Hematopoietic multipotent progenitor cell treated with erythropoietin and hydrocortisone succinate and interleukin-3 and kit ligand, for 4 days (in vitro differentiated cells): ENCODE results near the gene HDHD5.

Experiments used
- DNase-seq: peaks from one replicate; pipeline ENCODE4 v3.0.0-alpha.2; 2015

The HDHD5 gene

GRCh38 chr22:17158568-17159503 lies at the start of gene HDHD5:
HDHD5 (minus strand) TSS chr22:17159277; CDS start chr22:17159251, 26 bp downstream.
- DNase-seq = peak; percentile 89

DNA sequence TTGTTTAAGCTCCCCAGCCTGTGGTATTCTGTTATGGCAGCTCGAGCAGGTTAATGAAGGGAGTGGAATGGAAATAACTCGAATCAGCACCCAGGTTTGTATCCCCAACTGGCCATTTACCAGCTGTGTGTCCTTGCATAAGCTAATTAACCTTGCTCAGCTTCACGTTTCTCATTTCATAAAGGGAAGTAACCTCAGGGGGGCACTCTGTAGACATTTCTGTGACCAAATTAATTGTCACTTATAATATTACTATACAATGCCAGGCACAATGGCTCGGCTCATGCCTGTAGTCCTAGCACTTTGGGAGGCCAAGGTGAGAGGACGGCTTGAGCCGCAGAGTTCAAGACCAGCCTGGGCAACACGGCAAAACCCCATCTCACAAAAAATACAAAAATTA lies 46.4 kb upstream of the HDHD5 start:
- DNase-seq = peak; percentile 53

DNA sequence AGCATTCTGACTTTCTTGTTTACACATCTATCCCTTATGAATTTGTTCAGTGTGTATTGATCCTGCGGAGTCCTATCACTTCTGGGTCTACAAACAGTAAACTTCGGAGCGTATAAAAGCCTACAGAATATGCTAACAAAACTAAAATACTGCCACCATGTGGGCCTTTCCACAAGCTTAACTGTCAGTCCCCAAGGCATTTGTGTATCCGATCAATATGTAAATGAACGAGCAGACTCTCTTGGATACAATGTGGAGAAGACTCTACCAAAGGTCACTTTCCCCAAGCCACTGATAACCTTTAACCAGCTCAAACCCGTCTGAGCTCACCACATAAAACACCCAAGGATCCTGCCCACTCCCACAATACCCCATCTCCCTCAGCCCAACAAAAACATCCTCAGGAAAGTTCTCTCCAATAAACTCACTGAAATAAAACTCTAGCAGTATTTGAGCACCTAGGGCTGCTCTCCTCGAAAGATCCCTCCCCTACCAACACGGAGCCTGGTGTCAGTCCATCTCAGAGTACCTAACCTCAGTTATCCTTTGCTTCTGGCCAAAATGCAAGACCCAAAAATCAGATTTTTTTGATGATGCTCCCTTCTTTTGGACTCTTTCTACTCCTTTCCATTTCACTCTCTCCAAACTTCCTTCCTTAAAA lies 42.3 kb upstream of the HDHD5 start:
- no peak for DNase-seq

DNA sequence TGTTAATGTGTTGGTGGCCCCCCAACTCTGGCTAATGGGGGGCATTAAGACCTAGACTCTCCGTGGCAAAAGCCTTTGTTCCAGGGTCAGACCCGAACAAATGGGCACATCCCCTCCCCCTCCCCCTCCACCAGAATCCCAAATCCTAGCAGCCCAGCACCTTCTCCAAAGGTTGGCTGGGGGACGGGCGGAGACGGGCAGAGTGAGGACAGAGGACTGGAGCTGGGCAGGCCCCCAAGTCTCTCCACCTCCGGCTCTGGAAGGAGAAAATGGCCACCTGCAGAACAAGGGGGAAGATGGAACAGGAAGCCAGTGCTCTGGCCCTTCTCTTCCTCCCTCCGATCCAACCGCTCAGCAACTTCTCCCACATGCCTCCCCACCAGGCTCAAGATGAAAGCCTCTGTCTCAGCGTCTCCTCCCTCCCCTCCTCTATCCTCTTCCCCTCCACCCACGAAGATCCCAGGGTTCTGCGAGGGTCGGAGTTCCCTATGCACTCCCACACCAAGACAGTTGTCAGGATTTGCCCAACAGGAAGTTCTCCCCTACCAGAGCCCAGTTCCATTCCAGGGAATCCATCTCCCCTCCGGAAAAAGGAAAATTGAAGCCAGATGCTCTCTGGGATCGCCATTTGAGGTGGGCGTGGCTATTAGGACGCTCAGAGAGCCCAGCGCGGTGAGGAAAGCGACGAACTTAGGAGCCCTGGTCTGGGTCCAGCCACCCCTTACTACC lies 40.1 kb upstream of the HDHD5 start:
- DNase-seq = no peak

DNA sequence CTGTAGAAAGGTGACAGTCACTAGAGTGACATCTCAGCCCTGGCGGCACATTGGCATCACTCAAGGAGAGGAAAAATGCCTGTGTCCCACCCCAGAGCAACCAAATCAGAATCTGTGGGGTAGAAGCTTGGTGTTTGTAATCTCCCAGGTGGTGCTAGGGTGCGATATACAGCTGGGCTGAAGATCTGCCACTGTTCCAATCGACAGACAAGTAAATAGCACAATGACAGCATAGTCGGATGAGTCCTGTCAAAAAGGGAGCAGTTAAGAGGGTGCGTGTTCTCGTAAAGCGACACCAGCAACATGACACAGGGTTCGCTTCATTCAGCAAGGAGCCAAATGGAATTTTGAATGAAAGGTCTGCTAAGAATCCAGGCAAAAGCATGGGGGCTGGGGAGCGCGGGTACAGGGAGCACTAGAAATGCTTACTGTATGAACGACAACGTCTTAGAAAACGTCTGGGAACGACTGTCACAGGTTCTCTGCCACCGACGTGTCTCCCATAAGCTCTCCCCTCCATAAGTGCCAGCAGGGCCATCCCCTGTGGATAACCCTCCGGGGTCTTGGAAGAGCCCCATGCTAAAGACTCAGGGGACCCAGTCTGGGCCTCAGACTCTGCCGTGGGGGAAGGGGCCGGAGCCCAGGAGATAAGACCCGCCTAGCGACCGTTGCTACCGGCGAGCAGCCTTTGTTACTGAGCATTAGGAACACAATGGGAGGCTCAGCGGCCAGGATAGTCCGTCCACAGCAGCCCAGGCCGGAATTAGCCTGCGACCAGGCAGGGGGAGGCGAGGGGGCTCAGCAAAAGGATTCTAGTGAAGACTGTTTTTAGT lies 39.3 kb upstream of the HDHD5 start:
- DNase-seq = no peak

DNA sequence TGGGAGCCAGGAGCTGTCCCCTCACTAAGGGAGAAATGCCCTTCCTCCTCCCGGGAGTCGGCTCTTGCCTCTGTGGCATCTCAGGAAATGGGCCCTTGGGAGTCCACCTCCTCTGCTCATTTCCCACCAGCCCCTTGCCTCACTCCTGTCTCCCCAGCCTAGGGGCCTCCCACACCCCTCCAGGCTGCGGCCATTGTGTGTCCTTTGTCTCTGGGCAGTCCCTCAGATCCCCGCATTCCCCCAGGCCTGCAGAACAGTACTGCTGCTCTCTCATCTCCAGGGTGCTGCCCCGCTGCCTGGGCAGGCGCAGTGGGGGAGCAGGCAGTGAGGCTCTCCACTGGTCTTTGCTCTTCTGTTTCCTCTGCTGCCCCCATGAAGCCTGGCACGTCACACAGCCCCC lies 35.1 kb upstream of the HDHD5 start:
- no peak for DNase-seq

DNA sequence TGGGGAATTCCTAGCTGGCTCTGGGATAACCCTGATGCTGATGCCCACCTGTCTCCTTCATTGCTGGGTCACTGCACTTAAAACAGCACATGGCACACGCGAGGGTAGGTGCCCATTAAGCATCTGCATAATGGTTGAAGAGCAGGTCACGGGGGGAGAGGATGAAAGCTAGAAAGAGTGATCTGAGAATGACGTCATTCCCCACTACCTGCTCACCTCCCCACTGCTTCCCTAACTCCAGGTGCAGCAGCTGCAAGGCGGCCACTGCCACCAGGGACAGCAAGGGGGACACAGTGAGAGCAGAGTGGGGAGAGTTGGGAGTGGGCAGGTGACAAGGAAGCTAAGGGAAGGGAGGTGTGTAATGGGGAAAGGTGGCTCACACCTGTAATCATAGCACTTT lies 33.1 kb upstream of the HDHD5 start:
- no peak for DNase-seq

DNA sequence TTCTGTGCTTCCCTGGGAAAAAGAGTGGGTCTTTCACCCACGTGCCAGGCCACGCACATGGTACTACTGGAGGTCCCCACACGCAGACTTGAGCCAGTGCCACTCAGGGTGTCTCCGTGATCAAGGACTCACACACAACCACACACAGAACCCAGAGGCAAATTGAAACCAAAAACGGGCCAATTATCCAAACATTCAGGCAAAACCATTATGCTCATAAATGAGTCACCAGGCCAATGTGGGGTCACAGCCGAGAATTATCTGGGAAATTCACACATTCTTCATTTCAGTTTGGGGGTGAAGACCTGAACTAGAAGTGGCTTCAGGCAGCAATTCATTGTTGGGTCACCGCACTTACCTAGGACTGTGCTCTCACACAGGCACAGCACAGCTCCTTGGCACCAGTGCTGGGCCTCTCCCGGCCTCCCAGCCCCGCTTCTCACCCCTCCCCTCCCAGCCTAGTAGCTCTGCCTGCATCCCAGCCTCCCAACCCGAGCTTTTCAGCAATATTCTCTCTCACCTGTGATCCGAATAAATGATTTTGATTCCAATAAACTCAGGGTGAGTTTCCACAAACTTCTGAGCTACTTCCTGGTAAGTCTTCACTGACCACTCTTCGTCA lies 32.2 kb upstream of the HDHD5 start:
- DNase-seq = no peak

DNA sequence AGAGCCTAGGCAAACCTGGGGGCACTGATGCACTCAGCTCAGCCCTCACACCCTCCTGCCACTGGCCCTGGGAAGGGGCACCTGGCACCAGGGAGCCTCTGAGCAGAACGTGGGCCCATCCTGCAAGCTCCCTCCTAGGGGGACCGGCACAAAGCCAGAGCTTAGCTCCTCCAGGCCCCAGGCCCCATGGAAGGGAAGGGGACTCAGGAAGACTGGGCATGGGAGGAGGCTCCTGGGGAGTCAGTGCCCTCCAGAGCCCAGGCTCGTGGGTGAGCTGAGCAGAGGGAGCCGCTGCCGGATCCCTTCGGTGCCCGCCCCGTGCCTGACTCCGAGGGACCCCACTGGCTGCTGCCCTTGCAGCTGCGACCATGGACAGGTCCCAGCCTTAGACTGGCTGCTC lies 31.6 kb upstream of the HDHD5 start:
- no peak for DNase-seq

DNA sequence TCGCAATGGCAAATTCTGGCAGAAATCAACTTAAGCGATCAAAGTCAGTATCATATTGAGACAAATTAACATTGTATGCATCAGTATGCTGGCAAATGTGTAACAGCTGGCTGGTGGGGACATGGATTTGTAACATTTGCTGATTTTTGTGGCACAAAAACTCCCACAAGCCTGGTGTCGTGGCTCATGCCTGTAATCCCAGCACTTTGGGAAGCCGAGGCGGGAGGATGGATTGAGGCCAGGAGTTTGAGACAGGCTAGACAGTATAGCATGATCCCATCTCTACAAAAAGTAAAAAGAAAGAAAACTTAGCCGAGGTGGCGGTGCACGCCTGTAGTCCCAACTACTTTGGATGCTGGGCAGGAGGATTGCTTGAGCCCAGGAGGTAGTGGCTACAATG lies 17.6 kb upstream of the HDHD5 start:
- DNase-seq = no peak

DNA sequence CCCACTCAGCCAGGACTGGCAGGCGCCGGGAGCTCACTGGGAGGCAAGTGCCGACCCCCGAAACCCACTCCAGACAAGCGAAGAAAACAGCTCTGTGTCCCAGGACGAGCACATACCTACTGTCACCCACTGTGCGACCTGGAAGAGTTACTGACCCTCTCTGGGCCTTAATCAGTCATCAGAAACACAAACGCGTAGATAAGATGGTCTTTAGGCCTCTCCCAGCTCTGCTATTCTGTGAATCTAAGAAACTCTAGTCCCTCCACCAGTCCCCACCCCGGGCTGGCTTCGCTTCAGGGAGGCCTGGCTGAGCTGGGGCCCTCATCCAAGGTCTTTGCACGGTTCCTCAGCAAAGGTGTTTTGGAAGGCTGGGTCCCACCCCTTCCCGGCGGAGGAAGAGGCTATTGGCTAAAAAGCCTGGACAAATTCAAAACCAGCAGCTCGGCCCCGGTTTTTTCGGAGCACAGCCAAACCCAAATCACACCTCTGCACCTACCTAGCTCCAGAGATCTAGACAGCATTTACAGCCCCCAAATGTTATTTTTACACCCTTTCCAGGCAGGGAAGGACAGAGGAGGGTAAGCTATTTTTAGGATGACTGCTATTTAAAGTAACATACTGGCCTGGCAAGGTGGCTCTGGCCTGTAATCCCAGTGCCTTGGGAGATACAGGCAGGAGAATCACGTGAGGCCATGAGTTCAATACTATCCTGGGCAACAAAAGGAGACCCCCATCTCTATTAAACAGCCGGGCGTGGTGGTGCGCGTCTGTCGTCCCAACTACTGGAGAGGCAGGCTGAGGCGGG lies 13.2 kb upstream of the HDHD5 start:
- DNase-seq = no peak

GRCh38 chr22:17171153-17172028 lies 12.3 kb upstream of the HDHD5 start:
- peak; percentile 95 for DNase-seq

DNA sequence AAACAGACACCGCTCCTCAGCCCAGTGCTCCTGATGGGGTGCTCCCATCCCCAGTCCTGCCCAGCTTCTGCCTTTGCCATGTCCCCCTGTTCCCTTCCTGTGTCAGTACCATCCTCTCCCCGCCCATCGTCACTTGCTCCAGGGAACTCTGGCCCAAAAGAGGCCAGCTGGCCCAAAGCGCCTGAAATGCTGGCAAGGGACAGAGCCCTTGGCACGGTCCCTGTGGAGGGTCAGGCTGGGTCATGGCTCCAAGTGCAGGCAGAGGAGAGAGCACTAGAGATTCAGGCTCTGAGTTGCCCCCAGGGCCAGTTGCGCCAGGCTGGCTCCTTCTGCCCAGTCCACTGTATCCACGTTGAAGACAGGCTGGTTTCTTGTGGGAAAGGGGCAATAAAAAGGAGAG lies 8.4 kb upstream of the HDHD5 start:
- no peak for DNase-seq

DNA sequence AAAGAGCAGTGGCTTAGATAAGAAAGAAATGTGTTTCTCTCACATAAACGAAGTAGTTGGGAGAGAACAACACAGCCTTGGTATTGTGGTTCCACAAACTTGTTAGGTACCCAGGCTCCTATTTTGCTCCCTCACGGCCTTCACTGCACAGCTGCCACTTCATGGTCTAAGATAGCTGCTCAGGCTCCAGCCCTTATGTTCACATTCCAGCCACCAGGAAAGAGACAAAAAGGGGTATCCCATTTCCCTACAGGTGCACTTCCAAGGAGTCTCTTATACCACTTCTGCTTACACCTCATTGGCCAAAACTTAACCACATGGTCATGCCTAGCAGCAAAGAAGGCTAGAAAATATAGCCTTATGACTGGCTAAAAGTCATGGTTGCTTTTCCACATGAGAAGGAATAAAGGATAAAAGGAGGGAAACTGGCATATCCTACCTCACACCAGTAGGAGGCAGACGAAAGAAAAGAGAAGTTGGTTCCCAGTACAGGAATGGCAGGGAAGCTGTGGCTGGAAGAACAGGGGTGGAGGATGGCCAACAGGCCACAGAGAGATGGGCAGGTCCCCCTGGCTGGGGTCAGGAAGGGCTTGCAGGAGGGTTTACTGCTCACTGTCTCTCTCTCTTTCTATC lies 5.4 kb upstream of the HDHD5 start:
- DNase-seq = no peak

DNA sequence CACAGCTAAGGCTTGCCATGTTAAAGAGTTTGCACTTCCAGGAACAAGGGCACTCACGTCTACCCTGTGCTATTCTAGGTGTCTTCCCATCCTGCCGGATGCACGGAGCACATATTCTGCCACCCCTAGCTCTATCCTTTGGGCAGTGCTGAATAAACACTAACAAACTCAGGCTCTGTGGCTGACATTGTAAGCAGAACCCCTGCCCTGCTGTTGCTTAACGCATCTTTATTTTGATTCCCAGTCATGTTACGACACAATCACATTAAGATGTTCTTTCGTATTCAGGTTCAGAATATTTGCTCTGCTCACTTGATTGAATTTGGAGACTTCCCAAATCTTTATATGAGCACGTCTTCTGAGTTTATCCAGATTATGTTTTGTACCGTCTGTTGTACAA lies 3.7 kb upstream of the HDHD5 start:
- DNase-seq = no peak

GRCh38 chr22:17161991-17162390 lies 2.9 kb upstream of the HDHD5 start:
- no peak for DNase-seq

DNA sequence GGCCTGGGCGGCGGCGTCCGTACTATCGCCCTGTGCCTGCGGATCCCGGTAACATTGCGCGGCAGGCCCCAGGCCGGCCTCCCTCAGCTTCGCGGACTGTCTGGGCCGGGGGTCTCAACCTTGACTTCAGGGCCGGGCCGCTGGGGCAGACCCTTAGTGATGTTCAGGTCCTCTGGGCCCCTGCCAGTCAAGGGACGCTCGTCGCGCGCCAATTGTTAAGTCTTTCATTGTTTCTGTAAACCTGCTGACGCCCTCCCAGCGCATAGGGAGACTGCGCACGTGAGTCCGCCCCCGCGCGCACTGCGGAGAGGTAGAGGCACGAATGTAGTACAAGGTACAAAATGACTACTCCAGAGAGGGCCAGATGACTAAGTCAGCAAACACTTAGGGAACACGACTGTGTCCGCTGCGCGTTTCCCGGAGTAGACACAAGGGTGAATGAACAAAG lies 451 bp upstream of the HDHD5 start:
- peak; percentile 28 for DNase-seq

- no peak for DNase-seq
These were observed 905 bp downstream of the HDHD5 start for GRCh38 chr22:17158176-17158567.

DNA sequence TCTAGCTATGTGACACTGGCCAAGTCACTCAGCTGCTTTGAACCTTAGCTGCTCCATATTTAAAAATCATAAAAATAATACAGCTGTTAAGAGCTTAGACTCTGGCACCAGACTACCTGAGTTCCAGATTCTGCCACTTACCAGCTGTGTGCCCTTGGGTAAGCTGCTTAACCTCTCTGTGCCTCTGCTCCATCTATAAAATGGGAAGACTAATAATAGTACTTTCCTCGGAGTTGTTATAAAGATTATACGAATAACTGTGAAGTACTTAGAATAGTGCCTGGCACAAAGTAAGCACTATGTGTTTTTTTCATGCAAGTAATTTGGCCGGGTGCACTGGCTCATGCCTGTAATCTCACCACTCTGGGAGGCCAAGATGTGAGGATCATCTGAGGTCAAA lies 1.4 kb downstream of the HDHD5 start:
- no peak for DNase-seq

- peak; percentile 36 for DNase-seq
These were observed 3.1 kb downstream of the HDHD5 start for GRCh38 chr22:17155941-17156340.
